ENCODE measurements around the gene VWA2. TPM values are rescaled to one million over a fixed set of nuclear protein-coding genes. Genes with fewer than 3 reads are reported as not detected.

Gene VWA2
- total and polyA plus RNA-seq, 2 donors (not counting 3 experiments of a cell fraction or from before 2014, with no cell fraction given): not detected

- Histone ChIP-seq H3K9me3 (replicated peaks; ENCODE audit: control insufficient read depth, insufficient read depth, low read length) (no peaks in the 10 kb centered on the region), H3K27me3 (ENCODE audit: control insufficient read depth in 2 of 2, insufficient read depth in 2 of 2, low read length in 2 of 2) (peaks cover 2 to 10% of the 10 kb centered on the region in 2 experiments), H3K27ac (ENCODE audit: insufficient read depth, low read depth, low read length) (no peak overlapping the region), H3K4me3 (replicated peaks in 1 of 3; ENCODE audit: insufficient read depth in 1 of 3, low read depth in 1 of 3, low read length in 3 of 3) (peak overlapping the region in 1 of 3 experiments; percentile 12), H3K79me2 (ENCODE audit: control insufficient read depth, insufficient read depth, low read length) (no peaks in the 10 kb centered on the region), H3K36me3 (ENCODE audit: control insufficient read depth in 2 of 2, extremely low read depth in 1 of 2, insufficient read depth in 2 of 2, low read length in 2 of 2) (no peaks in the 10 kb centered on the region), H3K4me2 (ENCODE audit: insufficient read depth, low read length) (peak overlapping the region; percentile 40), H4K20me1 (replicated peaks; ENCODE audit: control insufficient read depth, extremely low read depth, insufficient read depth, low read length) (no peaks in the 10 kb centered on the region), H3K9ac (replicated peaks; ENCODE audit: extremely low read depth, insufficient read depth, low read length) (peak overlapping the region; percentile 8), H3K4me1 (ENCODE audit: control insufficient read depth, extremely low read depth, insufficient read depth, low read length) (peaks cover 8% of the 10 kb centered on the region), H3K9me1 (replicated peaks; ENCODE audit: control insufficient read depth, extremely low read depth, insufficient read depth, low read length) (no peaks in the 10 kb centered on the region), H2AFZ (ENCODE audit: low read depth, low read length) (peak overlapping the region; percentile 30)
- no TSS peak for BruUV-seq (replicated peaks)
- peak; percentile 91 for DNase-seq (ENCODE audit: low read depth, low spot score)
- TF ChIP-seq CTCF (IDR thresholded peaks at IDR 0.05; ENCODE audit: extremely low read depth in 1 of 2, insufficient read depth in 1 of 2, low read depth in 1 of 2, low read length in 2 of 2): peak; percentile 77 to 87
- TF ChIP-seq FOS (IDR thresholded peaks at IDR 0.05; ENCODE audit: borderline replicate concordance, insufficient read depth, low read length): no peak
- dilution Hi-C loops (cut with MboI; ENCODE audit: extremely low pct_ligation_motif_present, low sequenced_read_pairs) (no loop called here), intact Hi-C loops (cut with micrococcal nuclease) (loop anchor here (1.0 to 2.0 kb wide), 12 partner anchors 100 to 826 kb away; partner anchors contain the start of gene AFAP1L2)
- peak; percentile 99 for FAIRE-seq
- CTCF ChIA-PET: interaction anchor here (0.6 to 2.7 kb wide), 80 partner anchors 8 to 1248 kb away, joined by 3 to 124 read pairs (median 5); partner anchors contain the start of gene FHIP2A
- POLR2A ChIA-PET: no interaction called here
Measured at GRCh38 chr10:114304017-114304570, 65.0 kb downstream of the VWA2 start.
